SK-N-SH (cell line): ENCODE data around the gene CCDC88B. TPM values are rescaled to one million over a fixed set of nuclear protein-coding genes. Genes with fewer than 3 reads are reported as not detected.

ENCODE experiments used
- CTCF ChIA-PET: fragments of 300-600, 350-600 bp; formaldehyde crosslinking; extraction: SDS; loops from one replicate; lab custom pipeline; 2021; lab: Yijun Ruan, JAX
- POLR2A ChIA-PET: fragments of 350-600 bp; sonication (Branson Sonifier 250); formaldehyde crosslinking; extraction: SDS; loops from one replicate; lab custom pipeline; 2020; ENCODE audit warnings: antibody characterized with exemption, inconsistent platforms; lab: Yijun Ruan, JAX
- DNase-seq: peaks from one replicate; pipeline ENCODE4 v3.0.0; 2012
- H2AFZ ChIP-seq: fragments of 200-600 bp; sonication (generic); 2 replicates; pipeline ENCODE4 v1.8.1; 2016; ENCODE audit warnings: antibody characterized with exemption, mild to moderate bottlenecking, low read depth
- H3F3A ChIP-seq: fragments of 200-600 bp; sonication (generic); replicated peaks from 2 replicates; pipeline ENCODE3; 2016; ENCODE audit warnings: antibody characterized with exemption, mild to moderate bottlenecking; ENCODE audit not compliant: insufficient read depth
- H3K27ac ChIP-seq, 2 experiments: fragments of 200-500 bp in 1 of 2; fragments of 200-600 bp in 1 of 2; sonication (Bioruptor generic) in 1 of 2; sonication (generic), shearing (Covaris generic) in 1 of 2; 2 replicates each; pipeline versions ENCODE4 v1.5.1 to v1.6.1; 2014 to 2016; ENCODE audit warnings: low read depth in 2 of 2, inconsistent platforms in 1 of 2, low read length in 1 of 2, mild to moderate bottlenecking in 1 of 2, mixed read lengths in 1 of 2
- H3K27me3 ChIP-seq: fragments of 200-600 bp; sonication (generic), shearing (Covaris generic); 2 replicates; pipeline ENCODE4 v1.6.1; 2016; ENCODE audit warnings: mixed run types; ENCODE audit not compliant: insufficient read depth
- H3K36me3 ChIP-seq, 2 experiments: fragments of 200-500 bp in 1 of 2; fragments of 200-600 bp in 1 of 2; sonication (Bioruptor generic) in 1 of 2; sonication (generic) in 1 of 2; replicated peaks in 1 of 2; 2 replicates each; pipeline versions ENCODE3 to v1.5.1; 2014 to 2016; ENCODE audit warnings: low read length in 1 of 2, mild to moderate bottlenecking in 1 of 2; ENCODE audit not compliant: insufficient read depth in 2 of 2, control insufficient read depth in 1 of 2
- H3K4me1 ChIP-seq, 2 experiments: fragments of 200-500 bp in 1 of 2; fragments of 200-600 bp in 1 of 2; sonication (Bioruptor generic) in 1 of 2; sonication (generic), shearing (Covaris generic) in 1 of 2; 2 replicates each; pipeline versions ENCODE4 v1.5.1 to v1.6.1; 2014 to 2016; ENCODE audit warnings: low read depth in 1 of 2, low read length in 1 of 2, mixed run types in 1 of 2; ENCODE audit not compliant: insufficient read depth in 2 of 2, control insufficient read depth in 1 of 2
- H3K4me2 ChIP-seq: fragments of 200-600 bp; sonication (generic), shearing (Covaris generic); 2 replicates; pipeline ENCODE4 v1.6.1; 2017; ENCODE audit warnings: mixed run types
- H3K4me3 ChIP-seq, 2 experiments: fragments of 200-500 bp in 1 of 2; fragments of 200-600 bp in 1 of 2; sonication (Bioruptor generic) in 1 of 2; sonication (generic), shearing (Covaris generic) in 1 of 2; 2 replicates each; pipeline versions ENCODE4 v1.5.1 to v1.8.1; 2014 to 2016; ENCODE audit warnings: low read depth in 2 of 2, inconsistent platforms in 1 of 2, low read length in 1 of 2, mild to moderate bottlenecking in 1 of 2, mixed read lengths in 1 of 2, moderate library complexity in 1 of 2
- H3K79me2 ChIP-seq: fragments of 200-600 bp; sonication (generic); 2 replicates; pipeline ENCODE4 v1.8.1; 2017; ENCODE audit warnings: mild to moderate bottlenecking; ENCODE audit not compliant: insufficient read depth
- H3K9ac ChIP-seq: fragments of 200-600 bp; sonication (generic); 2 replicates; pipeline ENCODE4 v1.6.1; 2017; ENCODE audit warnings: mixed run types
- H3K9me2 ChIP-seq: fragments of 200-600 bp; sonication (generic); 2 replicates; pipeline ENCODE4 v1.6.1; 2017; ENCODE audit warnings: mixed run types
- H3K9me3 ChIP-seq: fragments of 200-600 bp; sonication (generic); 2 replicates; pipeline ENCODE4 v1.6.1; 2017; ENCODE audit warnings: mixed run types, mild to moderate bottlenecking, moderate library complexity
- H4K20me1 ChIP-seq: fragments of 200-600 bp; sonication (generic); 2 replicates; pipeline ENCODE4 v1.6.1; 2017; ENCODE audit warnings: mild to moderate bottlenecking, mixed run types; ENCODE audit not compliant: insufficient read depth
- CHD2 ChIP-seq: fragments of 150-350 bp; IDR thresholded peaks from 2 replicates; pipeline ENCODE4 v1.6.1; 2018; ENCODE audit warnings: low read length; ENCODE audit not compliant: partially characterized antibody
- EP300 ChIP-seq, 2 experiments: IDR thresholded peaks; 2 replicates each; pipeline versions ENCODE4 v1.4.0 to v1.6.1; 2012; ENCODE audit warnings: borderline replicate concordance in 1 of 2, low read depth in 1 of 2, low read length in 1 of 2
- FOSL2 ChIP-seq: IDR thresholded peaks from 2 replicates; pipeline ENCODE4 v1.4.0; 2012; ENCODE audit warnings: low read depth, mild to moderate bottlenecking, moderate library complexity, borderline replicate concordance
- FOXJ3 ChIP-seq: sonication (generic); formaldehyde crosslinking; IDR thresholded peaks from 2 replicates; pipeline ENCODE4 v1.5.1; 2020; ENCODE audit warnings: mild to moderate bottlenecking, missing genetic modification reagents
- MEF2A ChIP-seq: IDR thresholded peaks from 2 replicates; pipeline ENCODE4 v1.4.0; 2012; ENCODE audit warnings: low read depth, borderline replicate concordance
- MXI1 ChIP-seq: IDR thresholded peaks from 2 replicates; pipeline ENCODE4 v1.6.1; 2012; ENCODE audit warnings: mild to moderate bottlenecking, low read depth, low read length, improper control_type of control experiment
- RFX5 ChIP-seq: IDR thresholded peaks from 2 replicates; pipeline ENCODE4 v1.6.1; 2012; ENCODE audit warnings: mild to moderate bottlenecking, improper control_type of control experiment, low read length
- SIN3A ChIP-seq: IDR thresholded peaks from 2 replicates; pipeline ENCODE4 v1.6.1; 2012; ENCODE audit warnings: low read depth, mild to moderate bottlenecking, low read length, moderate library complexity, borderline replicate concordance
- SMC3 ChIP-seq: IDR thresholded peaks from 2 replicates; pipeline ENCODE4 v1.6.1; 2012; ENCODE audit warnings: low read depth, low read length, improper control_type of control experiment
- TAF1 ChIP-seq: IDR thresholded peaks from 2 replicates; pipeline ENCODE4 v1.6.1; 2012; ENCODE audit warnings: low read depth, mild to moderate bottlenecking, low read length, moderate library complexity, borderline replicate concordance
- TCF12 ChIP-seq: IDR thresholded peaks from 2 replicates; pipeline ENCODE4 v1.4.0; 2012
- TEAD4 ChIP-seq: IDR thresholded peaks from 2 replicates; pipeline ENCODE4 v1.4.0; 2012; ENCODE audit warnings: mild to moderate bottlenecking, borderline replicate concordance; ENCODE audit not compliant: insufficient read depth
- USF2 ChIP-seq: fragments of 150-350 bp; IDR thresholded peaks from 2 replicates; pipeline ENCODE4 v1.6.1; 2017; ENCODE audit warnings: antibody characterized with exemption, low read length, low read depth, borderline replicate concordance
- ZBTB33 ChIP-seq: IDR thresholded peaks from 2 replicates; pipeline ENCODE4 v1.4.0; 2012; ENCODE audit warnings: low read depth, borderline replicate concordance
- WGBS: methylation state at CpG from one replicate; pipeline ENCODE4 v1.1.6; 2017; ENCODE audit warnings: low lambda C conversion rate; 5-methylcytosine and 5-hydroxymethylcytosine counted together
- polyA plus RNA-seq, 3 experiments: library from polyadenylated mRNA; depleted of rRNA; stranded (reverse); fragments of >200 nt; gene quantifications; 2 replicates each; pipeline ENCODE4 v1.2.3, GENCODE V29; 2012

Gene CCDC88B
- polyA plus RNA-seq, 1 of the 3 experiments (the other 2 are of a cell fraction) = 3.4 TPM

GRCh38 chr11:64379817-64380709 is 40.1 kb downstream of the CCDC88B start:
- DNase-seq = no peak
- Histone ChIP-seq H3K9me3 (no peaks in the 10 kb centered on the region), H4K20me1 (no peaks in the 10 kb centered on the region), H3K4me3 (no peak overlapping the region), H3K4me1 (no peaks in the 10 kb centered on the region), H3K9ac (no peak overlapping the region), H3F3A (no peaks in the 10 kb centered on the region), H3K27me3 (no peaks in the 10 kb centered on the region), H3K9me2 (no peaks in the 10 kb centered on the region), H2AFZ (no peak overlapping the region), H3K79me2 (no peaks in the 10 kb centered on the region), H3K27ac (no peak overlapping the region), H3K4me2 (no peak overlapping the region), H3K36me3 (no peaks in the 10 kb centered on the region)
- ChIA-PET POLR2A (no interaction called here), CTCF (no interaction called here)
- no peak for TF ChIP-seq MXI1
- TF ChIP-seq USF2 = no peak
- TF ChIP-seq RFX5 = no peak
- no peak for TF ChIP-seq TCF12
- no peak for TF ChIP-seq FOXJ3 (CRISPR knock-in tag)
- TF ChIP-seq MEF2A = no peak
- TF ChIP-seq TAF1 = no peak
- TF ChIP-seq CHD2 = no peak
- TF ChIP-seq SMC3 = no peak
- no peak for TF ChIP-seq TEAD4
- no peak for TF ChIP-seq ZBTB33
- TF ChIP-seq SIN3A = no peak
- no peak for TF ChIP-seq EP300 (IDR thresholded peaks at IDR 0.05; ENCODE audit: borderline replicate concordance in 1 of 2, low read depth in 1 of 2, low read length in 1 of 2)
- 81% methylated on average over 33 of the region's 35 CpGs for WGBS

- no peaks in the 10 kb centered on the region for H3K36me3 ChIP-seq
- 66% methylated on average over 5 of the region's 6 CpGs for WGBS
- no peaks in the 10 kb centered on the region for H4K20me1 ChIP-seq
- H3K27ac ChIP-seq = no peak overlapping the region
- no peaks in the 10 kb centered on the region for H3K27me3 ChIP-seq
- no peaks in the 10 kb centered on the region for H3F3A ChIP-seq
- H3K9ac ChIP-seq = no peak overlapping the region
- no peaks in the 10 kb centered on the region for H3K9me2 ChIP-seq
- ChIA-PET CTCF (no interaction called here), POLR2A (interaction anchor here (0.7 kb wide), 1 partner anchor 307 kb away, joined by 6 read pairs; no protein-coding TSS in a partner anchor)
- H2AFZ ChIP-seq = no peak overlapping the region
- H3K79me2 ChIP-seq = no peaks in the 10 kb centered on the region
- no peaks in the 10 kb centered on the region for H3K9me3 ChIP-seq
- no peak overlapping the region for H3K4me2 ChIP-seq
- no peak overlapping the region for H3K4me3 ChIP-seq
- TF ChIP-seq SMC3 = no peak
- TF ChIP-seq FOSL2 = no peak
- no peak for DNase-seq
- no peaks in the 10 kb centered on the region; a peak in 1 of 4 replicates for H3K4me1 ChIP-seq
Observed at GRCh38 chr11:64381350-64381749, 41.3 kb downstream of the CCDC88B start.
